OCI-LY3 (cell line): ENCODE measurements around the gene INF2.

ENCODE experiments used
- H2AFZ ChIP-seq: fragments of 200-600, 300-600 bp; shearing (Covaris generic); 2 replicates; pipeline ENCODE4 v1.6.0; 2014; ENCODE audit warnings: antibody characterized with exemption, low read depth, low read length
- H3K27ac ChIP-seq: fragments of 200-600, 300-600 bp; sonication (generic); 2 replicates; pipeline ENCODE4 v1.5.1; 2014; ENCODE audit warnings: mild to moderate bottlenecking, low read length, moderate library complexity, mixed read lengths
- H3K27me3 ChIP-seq: fragments of 200-600, 300-600 bp; sonication (generic); 2 replicates; pipeline ENCODE4 v1.6.1; 2014; ENCODE audit warnings: low read depth, low read length, mixed read lengths
- H3K36me3 ChIP-seq: fragments of 200-600, 300-600 bp; sonication (generic); replicated peaks from 2 replicates; pipeline ENCODE3; 2014; ENCODE audit warnings: low read depth, low read length, mixed read lengths
- H3K4me1 ChIP-seq: fragments of 300-600, 200-600 bp; sonication (generic); 2 replicates; pipeline ENCODE4 v1.6.1; 2014; ENCODE audit warnings: low read length, mixed read lengths
- H3K4me2 ChIP-seq: fragments of 200-600, 300-600 bp; sonication (generic); 2 replicates; pipeline ENCODE4 v1.6.1; 2014; ENCODE audit warnings: low read length, mixed read lengths
- H3K4me3 ChIP-seq: fragments of 300-600, 200-600 bp; sonication (generic); 2 replicates; pipeline ENCODE4 v1.5.1; 2014; ENCODE audit warnings: antibody characterized with exemption, mild to moderate bottlenecking, low read length, moderate library complexity
- H3K79me2 ChIP-seq: fragments of 300-600, 200-600 bp; shearing (Covaris generic); 2 replicates; pipeline ENCODE4 v1.6.1; 2014; ENCODE audit warnings: mild to moderate bottlenecking, low read length, mixed read lengths
- H3K9ac ChIP-seq: fragments of 300-600, 200-600 bp; shearing (Covaris generic); 2 replicates; pipeline ENCODE4 v1.6.0; 2014; ENCODE audit warnings: mild to moderate bottlenecking, low read length, moderate library complexity
- H3K9me3 ChIP-seq: fragments of 200-600, 300-600 bp; shearing (Covaris generic); 2 replicates; pipeline ENCODE4 v1.6.1; 2014; ENCODE audit warnings: low read length, mixed read lengths; ENCODE audit not compliant: insufficient read depth
- H4K20me1 ChIP-seq: fragments of 200-600, 300-600 bp; sonication (generic); 2 replicates; pipeline ENCODE4 v1.6.1; 2016; ENCODE audit warnings: low read length, mixed read lengths; ENCODE audit not compliant: insufficient read depth
- EZH2phosphoT487 ChIP-seq: fragments of 200-600 bp; shearing (Covaris generic); IDR thresholded peaks from 2 replicates; pipeline ENCODE4 v1.6.1; 2018; ENCODE audit warnings: antibody characterized with exemption, mixed run types, low read depth
- TF ChIP-seq, protein P1 (sequence below): fragments of 200-600, 300-600 bp; sonication (generic); IDR thresholded peaks from 2 replicates; pipeline ENCODE4 v1.5.1; 2014; ENCODE audit warnings: antibody characterized with exemption, low read length, low read depth

The INF2 gene

GRCh38 chr14:104677512-104678332 is 11.7 kb upstream of the INF2 start:
- H3K79me2 ChIP-seq, result no peaks in the 10 kb centered on the region
- no peaks in the 10 kb centered on the region for H3K27me3 ChIP-seq
- peak overlapping the region; percentile 86 for H3K4me3 ChIP-seq
- peak overlapping the region; percentile 97 for H3K4me2 ChIP-seq
- H2AFZ ChIP-seq, result peak overlapping the region; percentile 83
- H4K20me1 ChIP-seq, result no peaks in the 10 kb centered on the region
- H3K4me1 ChIP-seq, result peaks cover 55% of the 10 kb centered on the region
- H3K9me3 ChIP-seq, result 0 out of 2 replicates have a peak, but pooled peaks cover 3% of the 10 kb centered on the region
- TF ChIP-seq, protein P1, sequence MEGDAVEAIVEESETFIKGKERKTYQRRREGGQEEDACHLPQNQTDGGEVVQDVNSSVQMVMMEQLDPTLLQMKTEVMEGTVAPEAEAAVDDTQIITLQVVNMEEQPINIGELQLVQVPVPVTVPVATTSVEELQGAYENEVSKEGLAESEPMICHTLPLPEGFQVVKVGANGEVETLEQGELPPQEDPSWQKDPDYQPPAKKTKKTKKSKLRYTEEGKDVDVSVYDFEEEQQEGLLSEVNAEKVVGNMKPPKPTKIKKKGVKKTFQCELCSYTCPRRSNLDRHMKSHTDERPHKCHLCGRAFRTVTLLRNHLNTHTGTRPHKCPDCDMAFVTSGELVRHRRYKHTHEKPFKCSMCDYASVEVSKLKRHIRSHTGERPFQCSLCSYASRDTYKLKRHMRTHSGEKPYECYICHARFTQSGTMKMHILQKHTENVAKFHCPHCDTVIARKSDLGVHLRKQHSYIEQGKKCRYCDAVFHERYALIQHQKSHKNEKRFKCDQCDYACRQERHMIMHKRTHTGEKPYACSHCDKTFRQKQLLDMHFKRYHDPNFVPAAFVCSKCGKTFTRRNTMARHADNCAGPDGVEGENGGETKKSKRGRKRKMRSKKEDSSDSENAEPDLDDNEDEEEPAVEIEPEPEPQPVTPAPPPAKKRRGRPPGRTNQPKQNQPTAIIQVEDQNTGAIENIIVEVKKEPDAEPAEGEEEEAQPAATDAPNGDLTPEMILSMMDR, result no peak
- TF ChIP-seq EZH2phosphoT487, result no peak
- H3K36me3 ChIP-seq, result no peaks in the 10 kb centered on the region
- peak overlapping the region; percentile 88 for H3K27ac ChIP-seq
- peak overlapping the region; percentile 90 for H3K9ac ChIP-seq

DNA sequence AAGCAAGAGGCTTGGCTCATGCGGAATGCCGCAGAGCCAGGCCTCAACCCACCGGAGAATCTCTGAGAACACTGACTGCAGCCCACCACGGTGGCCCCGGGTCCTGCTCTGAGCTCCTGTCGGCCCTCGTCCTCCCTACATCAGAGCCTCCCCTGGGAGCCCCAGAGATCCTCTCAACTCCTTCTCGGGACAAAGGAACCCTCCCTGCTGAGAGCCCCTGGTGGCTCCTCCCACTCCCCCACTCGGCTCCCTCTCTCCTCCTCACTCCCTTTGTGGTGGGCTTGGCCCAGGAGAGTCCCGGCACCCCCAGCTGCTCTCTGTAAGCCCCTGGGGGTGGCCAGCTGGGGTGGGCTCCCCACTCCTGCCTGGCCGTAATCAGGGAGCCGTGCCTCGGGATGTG is 11.1 kb upstream of the INF2 start:
- Histone ChIP-seq H3K9me3 (0 out of 2 replicates have a peak, but pooled peaks cover 3% of the 10 kb centered on the region), H3K79me2 (no peaks in the 10 kb centered on the region), H3K4me3 (peak overlapping the region; percentile 86), H3K4me1 (peaks cover 55% of the 10 kb centered on the region), H3K4me2 (peak overlapping the region; percentile 97), H3K36me3 (no peaks in the 10 kb centered on the region), H4K20me1 (no peaks in the 10 kb centered on the region), H3K27ac (peak overlapping the region; percentile 88), H2AFZ (peak overlapping the region; percentile 83), H3K9ac (peak overlapping the region; percentile 90), H3K27me3 (no peaks in the 10 kb centered on the region)
- TF ChIP-seq EZH2phosphoT487, result no peak
- TF ChIP-seq, protein P1, result no peak

DNA sequence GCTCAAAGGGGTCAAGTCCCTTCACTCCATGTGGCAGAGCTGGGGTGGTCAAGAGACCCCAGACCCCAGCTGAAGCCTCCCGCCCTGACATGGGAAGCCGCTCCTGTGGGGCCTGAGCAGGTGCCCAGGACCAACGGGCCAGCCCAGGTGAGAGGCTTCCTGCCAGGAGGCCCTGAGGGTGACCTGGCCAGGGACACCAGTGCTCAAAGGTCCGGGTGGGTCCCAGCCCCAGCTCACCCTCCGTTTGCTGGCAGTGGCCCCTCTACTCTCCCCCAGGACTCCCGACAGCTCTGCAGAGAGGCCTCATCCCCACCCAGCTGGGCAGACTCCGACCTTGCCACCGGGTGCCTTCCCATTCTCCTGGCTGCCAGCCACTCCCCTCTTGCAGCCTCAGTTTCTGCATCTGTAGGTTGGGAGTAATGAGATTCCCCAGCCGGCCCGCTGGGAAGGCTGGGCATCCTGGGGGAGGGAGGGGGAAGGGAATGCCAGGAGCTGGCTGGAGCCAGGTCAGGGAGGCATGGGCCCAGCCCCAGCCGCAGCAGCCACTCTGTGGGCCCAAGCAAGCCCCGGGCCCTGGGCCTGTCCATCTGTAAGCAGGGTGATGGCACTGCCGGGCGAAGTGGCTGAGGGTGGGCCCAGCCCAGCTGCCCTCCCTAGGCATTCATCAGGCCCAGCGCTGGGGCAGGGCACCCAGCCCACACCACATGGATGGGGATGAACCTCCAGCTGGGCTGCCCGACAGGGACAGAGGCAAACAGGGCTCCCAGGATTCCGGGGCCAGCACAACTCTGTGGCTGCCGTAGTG is 10.3 kb upstream of the INF2 start:
- H3K9ac ChIP-seq, result peak overlapping the region; percentile 90; the same call in 1 of the 2 replicates
- TF ChIP-seq EZH2phosphoT487, result no peak
- TF ChIP-seq, protein P1, result no peak
- no peaks in the 10 kb centered on the region for H3K79me2 ChIP-seq
- peak overlapping the region; percentile 88; the same call in 1 of the 2 replicates for H3K27ac ChIP-seq
- peaks cover 55% of the 10 kb centered on the region for H3K4me1 ChIP-seq
- H3K4me3 ChIP-seq, result peak overlapping the region; percentile 86
- peaks cover 4% of the 10 kb centered on the region; the same call in 1 of the 2 replicates for H3K27me3 ChIP-seq
- H4K20me1 ChIP-seq, result no peaks in the 10 kb centered on the region
- no peak overlapping the region for H2AFZ ChIP-seq
- 0 out of 2 replicates have a peak, but pooled peaks cover 3% of the 10 kb centered on the region for H3K9me3 ChIP-seq
- H3K36me3 ChIP-seq, result no peaks in the 10 kb centered on the region
- H3K4me2 ChIP-seq, result peak overlapping the region; percentile 97
